Epithelial cell of esophagus (primary cell): ENCODE measurements around the gene SLC4A11.

Experiments
- DNase-seq: peaks from one replicate; pipeline ENCODE4 v3.0.0; 2010; ENCODE audit warnings: low read depth
- H3K4me3 ChIP-seq: 2 replicates; pipeline ENCODE4 v1.5.1; 2011; ENCODE audit warnings: mild to moderate bottlenecking, low read length, control low read depth
- TF ChIP-seq, protein P1 (sequence below): IDR thresholded peaks from 2 replicates; pipeline ENCODE4 v1.5.1; 2011; ENCODE audit warnings: low read depth, mild to moderate bottlenecking, low read length, control low read depth, inconsistent platforms; ENCODE audit not compliant: insufficient read depth; ENCODE audit errors: missing control alignments

SLC4A11 gene

DNA sequence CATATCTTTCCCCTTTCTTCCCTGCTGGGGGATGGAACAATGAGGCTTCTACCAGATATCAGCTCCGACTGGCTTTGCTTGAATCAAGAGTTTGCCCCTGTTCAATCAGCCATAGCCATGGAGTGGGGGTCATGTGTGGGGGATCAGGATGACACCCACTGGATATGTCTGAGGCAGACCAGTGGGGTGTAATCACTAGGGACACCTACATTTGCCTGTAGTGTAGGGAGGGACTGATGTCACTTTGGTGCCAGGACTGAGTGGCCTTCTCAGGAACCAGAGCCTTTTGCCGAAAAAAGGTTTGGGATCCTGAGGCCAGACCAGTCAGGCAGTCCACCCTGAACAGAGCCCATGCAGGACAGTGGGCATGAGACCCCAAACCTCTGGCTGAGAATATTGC is 28.6 kb downstream of the SLC4A11 start:
- H3K4me3 ChIP-seq, result peak overlapping the region; percentile 95
- TF ChIP-seq, protein P1, sequence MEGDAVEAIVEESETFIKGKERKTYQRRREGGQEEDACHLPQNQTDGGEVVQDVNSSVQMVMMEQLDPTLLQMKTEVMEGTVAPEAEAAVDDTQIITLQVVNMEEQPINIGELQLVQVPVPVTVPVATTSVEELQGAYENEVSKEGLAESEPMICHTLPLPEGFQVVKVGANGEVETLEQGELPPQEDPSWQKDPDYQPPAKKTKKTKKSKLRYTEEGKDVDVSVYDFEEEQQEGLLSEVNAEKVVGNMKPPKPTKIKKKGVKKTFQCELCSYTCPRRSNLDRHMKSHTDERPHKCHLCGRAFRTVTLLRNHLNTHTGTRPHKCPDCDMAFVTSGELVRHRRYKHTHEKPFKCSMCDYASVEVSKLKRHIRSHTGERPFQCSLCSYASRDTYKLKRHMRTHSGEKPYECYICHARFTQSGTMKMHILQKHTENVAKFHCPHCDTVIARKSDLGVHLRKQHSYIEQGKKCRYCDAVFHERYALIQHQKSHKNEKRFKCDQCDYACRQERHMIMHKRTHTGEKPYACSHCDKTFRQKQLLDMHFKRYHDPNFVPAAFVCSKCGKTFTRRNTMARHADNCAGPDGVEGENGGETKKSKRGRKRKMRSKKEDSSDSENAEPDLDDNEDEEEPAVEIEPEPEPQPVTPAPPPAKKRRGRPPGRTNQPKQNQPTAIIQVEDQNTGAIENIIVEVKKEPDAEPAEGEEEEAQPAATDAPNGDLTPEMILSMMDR, result no peak
- no peak for DNase-seq

DNA sequence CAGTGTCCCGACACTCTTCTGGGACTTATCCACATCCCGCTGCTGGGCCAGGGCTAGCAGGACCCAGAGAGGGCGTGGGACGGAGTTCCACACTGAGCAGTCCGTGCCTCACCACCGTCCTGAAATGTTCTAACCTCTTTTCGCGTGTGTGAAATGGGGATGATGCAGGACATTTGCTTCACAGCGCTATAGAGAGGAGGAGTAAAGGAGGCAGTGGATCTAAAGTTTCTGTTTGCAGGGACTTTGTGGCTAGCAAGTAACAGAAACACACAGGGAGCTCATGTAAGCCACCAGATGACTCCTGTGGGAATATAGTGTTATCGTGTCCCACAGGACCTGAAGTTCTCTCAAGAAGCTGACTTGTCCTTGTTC is 29.1 kb downstream of the SLC4A11 start:
- TF ChIP-seq, protein P1, result no peak
- DNase-seq, result peak; percentile 16

DNA sequence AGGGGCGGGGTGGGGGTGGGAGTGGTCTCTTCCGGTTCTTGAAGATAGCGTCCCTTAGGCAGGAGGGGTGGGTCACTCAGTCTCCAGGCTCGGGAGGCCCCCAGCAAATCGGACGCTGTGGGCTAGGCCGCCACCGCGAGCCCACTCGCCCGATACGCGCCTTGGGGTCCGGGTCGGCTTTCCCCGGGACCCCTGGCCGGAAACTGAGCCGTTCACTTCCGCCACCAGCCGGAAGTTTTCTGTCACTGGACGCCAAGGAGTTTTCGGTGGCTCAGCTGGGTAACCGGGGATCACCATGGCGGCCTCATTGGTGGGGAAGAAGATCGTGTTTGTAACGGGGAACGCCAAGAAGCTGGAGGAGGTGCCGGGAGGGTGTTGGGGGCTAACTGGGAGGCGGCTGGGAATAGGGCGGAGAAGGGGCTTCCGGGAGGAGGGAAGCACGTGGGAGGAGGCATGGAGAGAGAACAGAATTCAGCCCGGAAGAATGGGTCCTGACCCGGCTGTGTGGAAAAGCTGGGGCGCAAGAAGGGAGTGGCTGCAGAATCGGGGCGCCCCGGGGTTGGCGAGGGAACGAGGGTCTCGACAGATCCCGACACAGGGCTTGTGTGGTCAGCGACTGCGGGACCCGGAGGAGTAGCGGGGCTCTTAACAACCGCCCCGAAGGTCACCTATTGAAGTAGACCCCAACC is 29.6 kb downstream of the SLC4A11 start, which contains the start of gene ITPA:
Gene ITPA (plus strand): TSS at position 242 of the 689 bp plus-strand sequence. CDS start 54 bp downstream, at position 296.
- TF ChIP-seq, protein P1, result no peak
- peak within 1 kb of the TSS; percentile 95 for H3K4me3 ChIP-seq
- peak; percentile 36 for DNase-seq

More for the DNA sequence above, 29.1 kb downstream of the SLC4A11 start:
- H3K4me3 ChIP-seq, result peak overlapping the region; percentile 95

DNA sequence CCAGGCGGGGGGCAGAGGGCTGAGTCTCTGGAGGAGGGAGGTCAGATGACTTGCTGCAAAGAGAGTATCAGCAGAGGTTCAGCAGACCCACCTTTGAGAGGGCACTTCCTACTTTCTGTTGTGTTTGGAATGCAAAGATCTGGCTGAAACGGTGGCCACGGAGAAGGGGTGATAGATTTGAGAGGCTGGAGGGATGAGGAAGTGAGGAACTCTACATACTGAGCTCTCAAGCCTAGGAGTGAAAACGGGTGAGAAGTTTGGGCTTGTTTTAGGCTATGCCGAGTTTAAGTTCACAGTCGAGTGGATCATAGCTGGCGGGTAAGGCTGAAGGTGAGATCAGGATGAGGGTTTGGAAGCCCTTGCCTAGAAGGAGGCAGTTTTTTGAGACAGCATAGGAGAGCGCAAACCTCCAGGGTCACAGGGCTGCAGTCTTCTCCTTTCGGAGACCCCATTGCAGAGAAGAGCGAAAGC is 30.2 kb downstream of the SLC4A11 start:
- peak overlapping the region; percentile 95 for H3K4me3 ChIP-seq
- TF ChIP-seq, protein P1, result no peak
- DNase-seq, result peak; percentile 24

DNA sequence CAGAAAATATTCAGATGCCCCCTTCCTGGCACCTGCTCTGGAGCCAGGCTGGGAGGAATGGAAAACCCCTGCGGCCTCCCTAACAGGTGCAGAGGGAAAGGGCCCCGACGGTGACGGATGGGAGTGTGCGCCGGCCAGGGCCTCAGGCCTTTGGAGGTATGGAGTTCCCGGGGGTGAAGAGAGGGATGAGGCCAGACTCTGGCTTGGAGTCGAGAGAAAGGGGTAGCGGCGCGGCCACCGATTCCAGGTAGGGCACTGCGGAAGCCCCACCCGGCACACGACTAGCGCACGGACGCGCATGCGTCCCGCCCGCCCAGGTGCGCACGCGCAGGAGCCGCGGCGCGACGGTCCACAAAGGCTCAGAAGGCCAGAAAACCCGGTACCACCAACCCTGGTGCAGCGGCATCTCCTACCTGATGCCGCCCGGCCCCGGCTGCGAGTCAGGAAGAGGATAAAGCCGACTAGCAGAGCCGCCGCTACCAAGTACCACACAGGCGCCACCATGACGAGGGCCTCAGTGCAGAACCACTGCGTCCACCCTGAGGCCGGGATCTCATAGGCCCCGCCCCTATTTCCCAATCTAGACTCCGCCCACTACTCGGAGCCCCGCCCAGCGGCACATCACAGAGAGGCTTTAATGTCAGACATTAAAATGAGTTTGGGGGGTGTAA is 34.7 kb downstream of the SLC4A11 start, which contains the start of gene DDRGK1:
Gene DDRGK1 (minus strand): TSS at position 559 of the 671 bp plus-strand sequence. CDS start 55 bp downstream, at position 504.
- H3K4me3 ChIP-seq, result peak within 1 kb of the TSS; percentile 90
- TF ChIP-seq, protein P1, result no peak
- peak; percentile 84 for DNase-seq

DNA sequence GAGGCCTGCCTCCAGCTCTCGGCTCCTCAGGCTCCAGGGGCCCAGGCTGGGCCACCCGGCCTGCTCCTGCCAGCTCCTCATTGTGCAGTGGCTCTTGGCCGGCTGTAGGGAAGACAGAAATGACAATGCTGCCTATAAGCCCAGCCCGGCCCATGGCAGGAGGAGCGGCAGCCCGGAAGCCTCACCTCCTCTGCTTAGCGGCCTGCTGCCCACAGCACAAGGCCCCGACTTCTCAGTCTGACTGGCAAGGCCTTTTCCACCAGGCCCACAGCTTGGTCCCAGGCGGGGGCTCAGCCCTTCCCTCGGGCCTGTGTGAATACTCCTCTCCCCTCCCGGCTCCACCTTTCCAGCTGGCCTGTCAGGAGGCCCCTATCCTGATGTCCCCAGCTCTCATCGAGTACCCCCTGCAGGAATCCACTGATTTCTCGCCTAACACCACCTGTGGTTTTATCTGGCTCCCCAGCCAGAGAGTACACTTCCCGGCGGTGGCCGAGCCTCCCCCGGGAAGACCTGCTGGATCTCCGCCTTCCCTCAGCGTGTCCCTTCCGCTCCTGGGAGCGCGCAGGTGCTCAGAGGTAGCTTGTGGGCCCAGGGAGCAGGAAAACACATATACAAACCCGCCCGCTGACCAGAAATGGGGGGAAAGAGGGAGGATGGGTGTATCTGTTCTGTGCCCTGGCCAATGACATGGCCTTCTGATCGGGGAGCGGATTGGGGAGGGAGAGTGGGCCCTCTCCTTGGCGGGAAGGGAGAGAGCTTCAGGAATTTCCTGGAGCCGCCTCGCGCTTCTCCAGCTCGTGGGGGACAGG is 35.5 kb downstream of the SLC4A11 start:
- TF ChIP-seq, protein P1, result no peak
- peak overlapping the region; percentile 90 for H3K4me3 ChIP-seq
- peak; percentile 25 for DNase-seq
